Kidney (tissue), 14 donors: ENCODE results near the gene CRLF1. TPM values are rescaled to one million over a fixed set of nuclear protein-coding genes. Genes with fewer than 3 reads are reported as not detected.

Experiments
- DNase-seq, 5 donors: peaks; one replicate each; pipeline ENCODE4 v3.0.0-alpha.2; 2013 to 2020
- FAIRE-seq: peaks from 2 replicates; lab custom pipeline; 2012; peaks lifted over from hg19 to GRCh38; lab: Jason Lieb, UNC
- H3K27ac ChIP-seq, 2 donors: one replicate each; pipeline ENCODE4 v1.7.0; 2013; ENCODE audit warnings: low read depth in 2 of 2, low read length in 2 of 2, inconsistent platforms in 1 of 2
- H3K27me3 ChIP-seq: one replicate; pipeline ENCODE4 v1.7.1; 2013; ENCODE audit warnings: low read length, inconsistent platforms; ENCODE audit not compliant: control insufficient read depth, insufficient read depth
- H3K36me3 ChIP-seq, 3 donors: one replicate each; pipeline versions ENCODE4 v1.7.0 to v1.7.1; 2013; ENCODE audit warnings: low read length in 3 of 3, control low read depth in 1 of 3, inconsistent platforms in 1 of 3; ENCODE audit not compliant: insufficient read depth in 3 of 3, control insufficient read depth in 2 of 3
- H3K4me1 ChIP-seq, 3 donors: one replicate each; pipeline versions ENCODE4 v1.7.0 to v1.7.1; 2013; ENCODE audit warnings: low read length in 3 of 3, inconsistent platforms in 1 of 3, low read depth in 1 of 3; ENCODE audit not compliant: control insufficient read depth in 2 of 3, insufficient read depth in 2 of 3
- H3K4me3 ChIP-seq, 3 donors: one replicate each; pipeline versions ENCODE4 v1.7.0 to v1.8.1; 2013; ENCODE audit warnings: low read length in 3 of 3, control low read depth in 1 of 3, inconsistent platforms in 1 of 3
- H3K9ac ChIP-seq, 3 donors: one replicate each; pipeline versions ENCODE4 v1.7.0 to v1.7.1; 2013; ENCODE audit warnings: low read length in 3 of 3, control low read depth in 1 of 3, inconsistent platforms in 1 of 3
- H3K9me3 ChIP-seq, 3 donors: one replicate each; pipeline versions ENCODE4 v1.7.0 to v1.7.1; 2013; ENCODE audit warnings: low read length in 3 of 3, control low read depth in 1 of 3, inconsistent platforms in 1 of 3; ENCODE audit not compliant: control insufficient read depth in 2 of 3, insufficient read depth in 1 of 3
- CTCF ChIP-seq: IDR thresholded peaks from 3 replicates; pipeline ENCODE4 v1.5.1; 2012; ENCODE audit warnings: mild to moderate bottlenecking, moderate library complexity, borderline replicate concordance; ENCODE audit not compliant: insufficient read depth; ENCODE audit errors: extremely low read depth
- intact Hi-C: fragments of 100-400 bp; cut with DNase I; formaldehyde crosslinking; loops from one replicate; pipeline ENCODE4 v1.11.1; 2022
- polyA plus RNA-seq: library from polyadenylated mRNA; stranded (reverse); fragments of 350-450 nt; fragmentation: Illumina TruSeq; extraction: RNeasy Lipid Tissue Mini Kit (QIAGEN cat#74804); gene quantifications from one replicate; pipeline ENCODE4 v1.2.3, GENCODE V29; 2014; ENCODE audit warnings: low read depth, low replicate concordance; ENCODE audit not compliant: insufficient read depth
- total RNA-seq: library from RNA; stranded (reverse); fragmentation: NEBNext Ultra II Directional; extraction: Animal tissue kit (Norgen Biotek cat#: 25700); gene quantifications from one replicate; pipeline ENCODE4 v1.2.1, GENCODE V29; 2021
- donor health status: control.
- donor health status: control.
- donor health status: control.
- donor health status: control.
- donor health status: control.
- donor health status: DM: yes; HTN: yes; CAD: no.
- donor health status: Normal renal cell carcinoma (clear cell type).

Gene CRLF1
- total and polyA plus RNA-seq, 2 donors from 2014 or later: 6.6 to 28.9 TPM

GRCh38 chr19:18610245-18610555 is 3.6 kb upstream of the CRLF1 start:
- Histone ChIP-seq H3K4me3 (no peak overlapping the region), H3K36me3 (no peaks in the 10 kb centered on the region), H3K27ac (no peak overlapping the region), H3K4me1 (peaks cover 0 to 11% (median 0%) of the 10 kb centered on the region in 3 donors), H3K27me3 (peaks cover 37% of the 10 kb centered on the region), H3K9ac (no peak overlapping the region), H3K9me3 (no peaks in the 10 kb centered on the region)
- FAIRE-seq: no peak
- no peak for TF ChIP-seq CTCF
- DNase-seq: no peak
- intact Hi-C loops: no loop called here

- H3K4me1 ChIP-seq: peaks cover 0 to 11% (median 0%) of the 10 kb centered on the region in 3 donors
- H3K9ac ChIP-seq: no peak overlapping the region
- DNase-seq: no peak
- H3K4me3 ChIP-seq: no peak overlapping the region
- no peaks in the 10 kb centered on the region for H3K9me3 ChIP-seq
- H3K27me3 ChIP-seq: peaks cover 37% of the 10 kb centered on the region
- H3K36me3 ChIP-seq: no peaks in the 10 kb centered on the region
- no peak for FAIRE-seq
- intact Hi-C loops: no loop called here
- H3K27ac ChIP-seq: no peak overlapping the region
- TF ChIP-seq CTCF: no peak
Observed at GRCh38 chr19:18609717-18610051, 3.1 kb upstream of the CRLF1 start.

- Histone ChIP-seq H3K9me3 (no peaks in the 10 kb centered on the region), H3K27me3 (peaks cover 39% of the 10 kb centered on the region), H3K27ac (no peak overlapping the region), H3K4me1 (peaks cover 0 to 11% (median 0%) of the 10 kb centered on the region in 3 donors), H3K4me3 (no peak overlapping the region), H3K9ac (no peak overlapping the region), H3K36me3 (no peaks in the 10 kb centered on the region)
- TF ChIP-seq CTCF: no peak
- DNase-seq: no peak
- intact Hi-C loops: no loop called here
- no peak for FAIRE-seq
Observed at GRCh38 chr19:18608805-18609716, 2.5 kb upstream of the CRLF1 start.
